ENCODE results near the gene KDSR. TPM values are rescaled to one million over a fixed set of nuclear protein-coding genes. Genes with fewer than 3 reads are reported as not detected.

Gene KDSR
- total and polyA plus RNA-seq, 2 of the 13 experiments (the other 11 are each of a cell fraction or from before 2014, with no cell fraction given) = 10.4 to 20.9 TPM

GRCh38 chr18:63282793-63283192, 84.2 kb downstream of the KDSR start:
- Histone ChIP-seq H3K9ac (ENCODE audit: insufficient read depth, low read depth, low read length) (no peak overlapping the region), H3K4me1 (ENCODE audit: insufficient read depth, low read length) (no peaks in the 10 kb centered on the region), H3K9me3 (ENCODE audit: low read length) (no peaks in the 10 kb centered on the region), H3K4me2 (ENCODE audit: low read depth, low read length) (no peak overlapping the region), H3K79me2 (ENCODE audit: insufficient read depth, low read length) (no peaks in the 10 kb centered on the region), H3K36me3 (replicated peaks in 1 of 2; ENCODE audit: control insufficient read depth in 1 of 2, insufficient read depth in 2 of 2, low read length in 2 of 2) (no peaks in the 10 kb centered on the region), H3K27ac (ENCODE audit: extremely low read length, insufficient read depth, low read length) (no peak overlapping the region), H3K4me3 (replicated peaks in 1 of 3; ENCODE audit: insufficient read depth in 1 of 3, low read depth in 2 of 3, low read length in 3 of 3) (no peak overlapping the region), H4K20me1 (ENCODE audit: insufficient read depth, low read length) (no peaks in the 10 kb centered on the region), H2AFZ (ENCODE audit: low read length) (no peak overlapping the region), H3K27me3 (ENCODE audit: control insufficient read depth in 1 of 2, insufficient read depth in 2 of 2, low read length in 2 of 2) (peaks cover 0 to 16% of the 10 kb centered on the region in 2 experiments; a peak in 2 of 5 replicates)
- BruUV-seq (replicated peaks) = no TSS peak
- no peak for DNase-seq (ENCODE audit: low spot score)
- ChIA-PET CTCF (ENCODE audit: low intra/inter-chr PET ratio, low total read pairs) (no interaction called here), POLR2A (no interaction called here)
- in situ Hi-C loops (cut with HindIII; ENCODE audit: extremely low pct_ligation_motif_present, low pct_unique_long_range_greater_than_20kb) (no loop called here), intact Hi-C loops (cut with micrococcal nuclease; ENCODE audit: unreplicated experiment) (no loop called here)
- no peak for ATAC-seq
- no peak for FAIRE-seq
- TF ChIP-seq CBX2 (IDR thresholded peaks at IDR 0.05; ENCODE audit: low read depth, low read length) (peak; percentile 49; the same call in 1 of the 2 replicates), CBX2 (CRISPR knock-in tag; IDR thresholded peaks at IDR 0.05; ENCODE audit: low read depth) (no peak), ZNF850 (CRISPR knock-in tag; conservative IDR thresholded peaks at IDR 0.05) (no peak), ZFP1 (CRISPR knock-in tag; IDR thresholded peaks at IDR 0.05) (no peak)

Other genes starting within 250 kb of the KDSR start
- 0.42 and 0.53 TPM in 2 replicates for gene BCL2, start 47.4 kb downstream of the KDSR start, total RNA-seq (2016; rRNA removed; fragmentation: Illumina TruSeq; extraction: Trizol)
- 0.07 and 0.08 TPM in 2 replicates for gene BCL2, start 47.4 kb downstream of the KDSR start, polyA plus RNA-seq (2011; rRNA removed)
- gene VPS4B, start 55.3 kb upstream of the KDSR start, total RNA-seq (2016; rRNA removed; fragmentation: Illumina TruSeq; extraction: Trizol) = 25.9 and 38.3 TPM in 2 replicates
- gene VPS4B, start 55.3 kb upstream of the KDSR start, polyA plus RNA-seq (2011; rRNA removed) = 11.7 and 12.8 TPM in 2 replicates
- not detected in 2 replicates for gene SERPINB5, start 109.8 kb upstream of the KDSR start, total RNA-seq (2016; rRNA removed; fragmentation: Illumina TruSeq; extraction: Trizol)
- gene SERPINB5, start 109.8 kb upstream of the KDSR start, polyA plus RNA-seq (2011; rRNA removed) = not detected in 2 replicates
- gene SERPINB12, start 175.2 kb upstream of the KDSR start, total RNA-seq (2016; rRNA removed; fragmentation: Illumina TruSeq; extraction: Trizol) = not detected in 2 replicates
- gene SERPINB12, start 175.2 kb upstream of the KDSR start, polyA plus RNA-seq (2011; rRNA removed) = not detected in 2 replicates
- gene SERPINB13, start 220.1 kb upstream of the KDSR start, total RNA-seq (2016; rRNA removed; fragmentation: Illumina TruSeq; extraction: Trizol) = not detected in 2 replicates
- not detected in 2 replicates for gene SERPINB13, start 220.1 kb upstream of the KDSR start, polyA plus RNA-seq (2011; rRNA removed)

All from HepG2 (cell line).